GOT3 (cell line): ENCODE results near the gene CLTA.
"Not testable (repeated sequence)": the region's sequence is repeated elsewhere in the genome, so short reads cannot be mapped to it uniquely, and the experiment has no call there.

Experiments
- DNase-seq: peaks from one replicate; lab custom pipeline; 2025; ENCODE audit warnings: mixed read lengths; lab: John Stamatoyannopoulos, UW

CLTA gene

DNA sequence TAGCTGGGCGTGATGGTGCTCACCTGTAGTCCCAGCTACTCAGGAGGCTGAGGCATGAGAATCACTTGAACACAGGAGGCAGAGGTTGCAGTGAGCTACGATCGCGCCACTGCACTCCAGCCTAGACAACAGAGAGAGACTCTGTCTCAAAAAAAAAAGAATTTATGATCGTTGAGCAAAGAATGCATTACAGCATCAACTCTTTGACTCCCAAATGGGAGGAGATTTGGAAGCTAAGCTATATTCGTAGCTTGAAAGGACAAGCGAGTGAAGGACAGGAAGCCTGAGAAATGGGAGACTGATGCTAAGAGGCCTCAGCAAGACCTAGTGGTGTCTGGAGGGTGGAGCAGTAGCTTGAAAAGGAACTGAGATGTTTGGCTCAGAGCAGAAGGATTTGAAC lies 31.8 kb upstream of the CLTA start:
- no peak for DNase-seq

DNA sequence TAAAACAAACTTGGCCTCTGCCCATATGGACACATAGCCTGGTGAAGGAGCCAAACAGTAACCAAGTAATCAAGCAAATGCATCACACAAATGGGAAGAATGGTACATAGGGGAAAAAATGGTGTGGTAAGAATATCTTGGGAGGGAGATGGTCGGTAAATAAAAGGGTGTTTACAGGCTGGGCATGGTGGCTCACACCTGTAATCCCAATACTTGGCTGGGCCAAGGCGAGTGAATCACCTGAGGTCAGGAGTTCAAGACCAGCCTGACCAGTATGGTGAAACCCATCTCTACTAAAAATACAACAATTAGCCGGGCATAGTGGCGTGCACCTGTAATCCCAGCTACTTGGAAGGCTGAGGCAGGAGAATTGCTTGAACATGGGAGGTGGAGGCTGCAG lies 31.2 kb upstream of the CLTA start:
- not testable (repeated sequence) for DNase-seq

DNA sequence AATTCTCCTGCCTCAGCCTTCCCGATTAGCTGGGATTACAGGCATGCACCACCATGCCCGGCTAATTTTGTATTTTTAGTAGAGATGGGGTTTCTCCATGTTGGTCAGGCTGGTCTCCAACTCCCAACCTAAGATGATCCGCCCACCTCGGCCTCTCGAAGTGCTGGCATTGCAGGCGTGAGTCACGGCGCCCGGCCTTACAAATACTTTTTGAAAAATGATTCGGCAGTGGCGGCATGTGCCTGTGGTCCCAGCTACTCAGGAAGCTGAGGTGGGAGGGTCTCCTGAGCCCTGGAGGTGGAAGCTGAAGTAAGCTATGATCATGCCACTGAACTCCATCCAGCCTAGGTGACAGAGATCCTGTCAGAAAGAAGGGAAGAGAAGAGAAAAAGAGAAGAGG lies 30.6 kb upstream of the CLTA start:
- DNase-seq, result not testable (repeated sequence)

DNA sequence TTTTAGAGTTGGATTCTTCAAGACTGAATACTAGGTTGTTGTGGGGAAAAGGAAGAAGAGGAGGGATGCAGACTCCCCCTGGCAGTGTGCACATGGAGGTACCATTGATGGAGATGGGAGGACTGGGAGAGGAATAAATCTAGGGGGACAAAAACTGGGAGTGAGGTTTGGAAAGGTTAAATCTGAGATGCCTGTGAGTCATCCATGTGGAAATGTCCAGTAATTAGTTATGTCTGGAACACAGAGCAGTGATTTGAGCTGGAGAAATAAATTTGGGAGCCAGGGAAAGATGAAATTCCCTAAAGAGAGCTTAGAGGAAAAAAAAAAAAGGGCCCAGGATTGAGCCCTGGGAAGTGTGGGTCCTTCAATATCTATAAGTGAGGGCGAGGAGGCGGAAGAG lies 29.5 kb upstream of the CLTA start:
- no peak for DNase-seq

DNA sequence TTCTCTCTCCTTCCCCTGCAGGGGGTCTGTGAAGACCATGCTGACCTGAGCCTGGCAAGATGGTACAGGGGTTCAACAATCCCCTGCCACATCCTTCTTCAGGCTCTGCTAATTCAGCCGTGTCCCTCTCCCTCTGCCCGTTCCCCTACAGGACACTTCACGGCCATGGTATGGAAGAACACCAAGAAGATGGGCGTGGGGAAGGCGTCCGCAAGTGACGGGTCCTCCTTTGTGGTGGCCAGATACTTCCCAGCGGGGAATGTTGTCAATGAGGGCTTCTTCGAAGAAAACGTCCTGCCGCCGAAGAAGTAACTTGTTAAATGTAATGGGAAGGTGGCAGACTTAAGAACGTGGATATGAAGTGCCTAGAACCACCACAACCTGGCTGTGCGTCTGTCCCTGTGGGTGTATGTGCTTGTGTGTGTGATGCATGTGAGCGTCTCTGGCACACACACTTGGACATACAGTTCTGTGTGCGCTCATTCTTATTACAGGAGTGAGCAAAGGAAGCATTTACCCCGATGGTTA lies 28.4 kb upstream of the CLTA start:
- no peak for DNase-seq

DNA sequence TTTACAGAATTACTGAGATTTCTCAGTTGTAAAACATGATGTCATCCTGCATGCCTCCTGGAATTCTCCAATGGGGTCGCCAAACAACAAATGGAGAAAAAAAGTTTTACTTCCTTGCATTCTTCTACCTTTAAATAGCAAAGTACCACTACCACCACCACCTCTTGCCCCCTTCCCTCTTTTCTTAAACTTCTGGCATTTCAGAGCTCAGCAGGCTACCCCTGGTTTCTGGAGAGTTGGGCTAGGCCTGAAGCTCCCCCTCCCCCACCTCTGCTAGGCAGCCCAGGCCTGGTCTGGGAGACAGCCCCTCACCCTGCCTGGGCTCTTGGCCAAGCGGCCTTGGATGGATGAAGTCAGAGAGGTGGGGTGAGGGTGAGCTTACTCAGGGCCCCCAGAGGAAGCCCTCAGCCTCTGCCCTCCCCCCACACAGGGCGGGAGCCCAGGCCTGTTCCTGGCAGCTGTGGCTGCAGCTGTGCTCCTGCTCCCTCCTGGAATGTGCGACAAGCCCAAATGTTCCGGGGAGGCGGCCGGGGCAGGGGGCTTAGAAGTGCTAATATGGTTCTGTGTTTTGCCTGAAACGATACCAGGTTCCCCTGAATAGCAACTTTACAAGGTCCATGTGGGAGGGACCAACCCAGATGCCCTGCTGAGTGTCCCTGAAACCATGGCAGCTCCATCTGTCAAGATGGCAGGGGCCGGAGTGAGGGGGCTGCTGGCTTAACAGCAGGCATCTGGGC lies 27.5 kb upstream of the CLTA start:
- no peak for DNase-seq

DNA sequence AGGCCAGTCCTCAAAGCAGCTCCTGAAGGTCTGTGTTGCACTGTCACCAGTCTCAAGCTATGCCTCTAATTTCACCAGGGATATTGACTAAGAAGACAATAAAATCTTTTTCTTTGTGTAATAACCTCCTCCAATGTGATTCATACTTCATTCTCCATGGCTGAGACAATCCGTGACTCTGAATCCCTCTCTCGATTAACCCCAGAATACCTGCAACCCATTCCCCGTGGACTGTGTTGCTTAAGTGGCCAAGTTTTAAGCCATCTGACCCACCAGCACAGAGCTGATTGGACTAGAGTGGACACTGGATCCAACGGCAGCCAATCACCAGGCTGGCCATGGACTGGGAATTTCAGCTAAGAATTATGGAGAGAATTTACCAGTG lies 26.9 kb upstream of the CLTA start:
- DNase-seq, result no peak

DNA sequence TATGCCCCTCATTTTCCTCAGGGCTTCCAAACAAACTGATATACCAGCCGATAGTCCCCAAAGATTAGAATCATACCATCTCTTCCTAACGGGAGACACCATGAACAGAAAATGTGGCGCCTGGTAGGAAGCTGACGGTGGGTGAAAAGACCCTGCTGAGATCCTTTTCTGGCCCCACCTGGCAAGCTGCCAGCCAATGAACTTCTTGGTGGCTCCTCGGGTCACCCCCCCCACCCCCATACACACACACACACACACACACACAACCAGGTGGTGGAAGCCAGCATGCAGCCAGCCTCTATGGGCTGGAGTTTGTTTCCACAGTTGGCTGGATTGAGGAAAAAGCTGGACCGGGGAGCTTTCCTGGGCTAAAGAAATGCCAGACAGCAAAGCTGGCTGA lies 26.3 kb upstream of the CLTA start:
- DNase-seq, result no peak

DNA sequence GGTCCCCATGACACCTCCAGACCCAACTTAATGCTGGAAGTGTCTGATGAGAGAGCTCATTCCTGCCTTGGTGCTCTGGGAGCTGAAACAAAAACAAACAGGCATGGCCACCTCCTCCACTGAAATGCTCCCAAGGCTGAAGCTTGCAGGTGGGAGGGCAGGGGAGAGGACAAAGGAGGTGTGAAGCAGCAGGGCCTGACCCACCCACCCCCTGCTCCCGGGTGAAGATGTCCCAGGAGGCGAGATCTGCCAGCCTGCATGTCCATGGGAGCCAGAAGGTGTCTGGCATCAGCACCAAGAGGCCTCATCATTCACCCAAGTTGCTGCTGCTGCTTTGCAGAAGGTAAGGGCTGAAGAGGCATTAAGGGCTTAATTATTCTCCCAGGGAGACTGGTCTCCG lies 25.7 kb upstream of the CLTA start:
- DNase-seq, result no peak

DNA sequence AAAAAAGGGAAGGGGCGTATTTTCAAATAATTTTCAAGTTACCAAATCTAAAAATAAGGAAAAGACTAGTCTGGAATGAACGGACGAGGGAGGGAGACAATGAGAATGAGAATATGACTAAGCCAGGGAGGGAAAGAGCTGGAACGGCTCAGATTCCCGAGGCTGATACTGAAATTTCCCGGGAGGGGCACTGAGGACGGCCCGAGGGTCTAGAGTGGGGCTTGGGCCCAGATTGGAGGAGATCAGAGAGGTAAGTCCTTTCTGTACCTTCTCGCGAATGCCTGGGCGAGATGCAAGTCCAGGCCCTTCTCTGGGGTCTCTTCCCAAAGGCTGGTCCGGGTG lies 24.9 kb upstream of the CLTA start:
- no peak for DNase-seq

DNA sequence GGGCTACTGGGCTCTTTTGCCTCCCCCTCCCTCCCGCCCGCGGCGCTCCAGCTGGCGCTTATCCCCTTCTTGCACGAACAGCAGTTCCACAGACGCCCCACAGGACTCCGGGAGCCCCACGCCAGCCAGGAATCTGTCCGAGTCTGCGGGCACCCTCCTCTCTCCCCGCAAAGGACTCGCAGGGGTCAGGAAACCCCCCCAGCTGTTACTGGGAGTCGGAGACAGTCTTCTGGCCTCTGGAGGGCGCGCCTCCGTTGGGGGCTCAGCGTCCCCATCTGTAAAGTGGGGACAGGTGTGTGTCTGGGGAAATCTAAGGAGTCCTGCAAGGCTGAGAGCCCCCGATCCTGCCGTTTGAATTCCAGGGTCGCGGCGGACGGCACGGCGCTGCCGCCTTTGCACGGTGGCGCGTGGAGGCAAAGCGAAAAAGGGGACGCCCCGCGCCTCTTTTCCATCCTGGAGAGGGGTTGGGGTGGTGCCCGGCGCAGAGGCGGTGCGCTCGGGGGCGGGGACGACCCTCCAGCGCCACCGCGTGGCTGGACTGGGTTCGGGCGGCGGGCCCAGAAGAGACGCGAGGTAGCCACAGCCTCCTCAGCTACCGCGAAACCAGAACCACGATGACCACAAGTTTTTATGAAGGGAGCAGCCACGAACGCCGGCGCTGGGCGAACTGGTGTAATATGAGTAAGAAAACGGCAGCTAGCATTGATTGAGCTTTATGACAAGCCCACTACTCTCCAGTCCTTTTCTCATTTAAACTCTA lies 24.4 kb upstream of the CLTA start:
- DNase-seq, result peak; percentile 45

DNA sequence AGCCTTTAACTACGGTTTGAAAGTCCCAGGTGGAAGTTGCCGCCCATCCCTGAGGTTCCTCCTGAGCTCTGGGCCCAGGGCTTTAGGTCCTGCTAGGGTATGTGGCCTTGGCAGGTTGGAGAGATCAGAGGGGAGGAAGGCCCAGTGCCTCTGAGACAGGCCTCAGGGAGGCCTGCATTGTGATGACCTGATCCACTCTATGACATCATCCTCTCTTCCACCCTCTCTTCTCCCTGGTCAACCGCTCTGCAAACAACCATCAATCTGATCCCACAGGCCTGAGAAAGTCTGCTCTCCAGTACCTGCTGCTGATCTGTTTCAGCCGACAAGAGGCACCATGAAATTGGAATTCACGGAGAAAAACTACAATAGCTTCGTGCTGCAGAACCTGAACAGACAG lies 21.6 kb upstream of the CLTA start, which contains the start of gene CCIN:
Gene CCIN, plus strand, starts transcription at position 223 of the 400 bp plus-strand sequence. Its CDS starts 115 bp downstream, at position 338.
- DNase-seq, result no peak

DNA sequence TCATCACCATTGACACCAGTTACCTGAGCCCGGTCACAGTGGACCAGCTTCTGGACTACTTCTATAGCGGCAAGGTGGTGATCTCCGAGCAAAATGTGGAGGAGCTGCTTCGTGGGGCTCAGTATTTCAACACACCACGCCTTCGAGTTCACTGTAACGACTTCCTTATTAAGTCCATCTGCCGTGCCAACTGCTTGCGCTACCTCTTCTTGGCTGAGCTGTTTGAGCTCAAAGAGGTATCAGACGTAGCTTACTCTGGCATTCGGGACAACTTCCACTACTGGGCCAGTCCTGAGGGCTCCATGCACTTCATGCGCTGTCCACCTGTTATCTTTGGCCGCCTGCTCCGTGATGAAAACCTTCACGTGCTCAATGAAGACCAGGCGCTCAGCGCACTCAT lies 21.0 kb upstream of the CLTA start:
- DNase-seq, result no peak

DNA sequence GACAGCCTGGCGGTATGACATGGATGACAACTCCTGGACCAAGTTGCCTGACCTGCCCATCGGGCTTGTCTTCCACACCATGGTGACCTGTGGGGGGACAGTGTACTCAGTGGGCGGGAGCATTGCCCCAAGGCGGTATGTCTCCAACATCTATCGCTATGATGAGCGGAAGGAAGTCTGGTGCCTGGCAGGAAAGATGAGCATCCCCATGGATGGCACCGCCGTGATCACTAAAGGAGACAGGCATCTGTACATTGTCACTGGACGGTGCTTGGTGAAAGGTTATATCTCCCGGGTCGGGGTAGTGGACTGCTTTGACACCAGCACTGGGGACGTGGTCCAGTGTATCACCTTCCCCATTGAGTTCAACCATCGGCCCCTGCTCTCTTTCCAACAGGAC lies 20.2 kb upstream of the CLTA start:
- no peak for DNase-seq

DNA sequence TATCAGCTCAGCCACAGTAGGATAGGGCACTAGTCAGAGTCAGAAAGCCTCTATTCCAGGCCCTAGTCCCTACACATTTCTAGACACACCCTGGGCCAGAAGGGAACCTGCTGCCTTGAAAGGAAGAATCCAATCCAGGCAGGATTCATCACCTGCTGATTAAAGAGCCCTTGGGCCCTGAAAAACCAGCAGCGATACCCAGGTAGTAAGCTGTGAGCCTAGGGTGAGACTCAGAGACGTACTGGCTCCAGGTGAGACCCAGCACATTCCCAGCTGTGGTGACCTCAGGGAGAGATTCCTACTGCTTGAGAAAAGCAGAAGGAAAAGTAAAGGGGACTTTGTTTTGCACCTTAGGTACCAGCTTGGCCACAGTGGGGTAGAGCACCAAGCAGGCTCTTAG lies 16.9 kb upstream of the CLTA start:
- DNase-seq, result no peak

DNA sequence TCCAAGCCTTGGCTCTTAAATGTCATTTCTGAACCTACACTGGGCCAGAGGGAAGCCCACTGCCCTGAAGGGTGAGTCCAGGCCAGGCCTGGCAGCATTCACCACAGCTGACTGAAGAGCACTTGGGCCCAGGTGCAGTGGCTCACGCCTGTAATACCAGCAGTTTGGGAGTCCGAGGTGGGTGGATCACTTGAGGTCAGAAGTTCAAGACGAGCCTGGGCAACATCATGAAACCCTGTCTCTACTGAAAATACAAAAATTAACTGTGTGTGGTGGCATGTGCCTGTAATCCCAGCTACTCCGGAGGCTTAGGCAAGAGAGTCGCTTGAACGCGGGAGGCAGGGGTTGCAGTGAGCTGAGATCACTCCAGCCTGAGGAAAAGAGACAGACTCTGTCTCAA lies 16.4 kb upstream of the CLTA start:
- DNase-seq, result no peak

DNA sequence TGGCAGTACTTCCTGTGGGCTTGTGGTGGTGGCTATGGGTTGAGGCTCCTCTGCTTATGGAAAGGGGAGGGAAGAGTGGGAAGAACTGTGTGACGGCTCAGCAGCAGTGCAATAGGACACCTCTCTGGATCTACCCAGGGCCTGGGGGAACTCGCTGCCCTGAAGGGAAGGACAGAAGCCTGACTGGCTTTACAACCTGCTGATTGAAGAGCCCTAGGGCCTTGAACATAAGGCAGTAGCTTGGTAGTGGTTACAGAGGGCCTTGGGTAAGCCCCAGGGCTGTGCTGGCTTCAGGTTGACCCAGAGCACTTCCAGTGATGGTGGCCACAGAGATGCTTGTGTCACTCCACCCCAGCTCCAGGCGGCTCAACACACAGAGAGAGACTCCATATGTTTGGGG lies 16.0 kb upstream of the CLTA start:
- DNase-seq, result no peak

DNA sequence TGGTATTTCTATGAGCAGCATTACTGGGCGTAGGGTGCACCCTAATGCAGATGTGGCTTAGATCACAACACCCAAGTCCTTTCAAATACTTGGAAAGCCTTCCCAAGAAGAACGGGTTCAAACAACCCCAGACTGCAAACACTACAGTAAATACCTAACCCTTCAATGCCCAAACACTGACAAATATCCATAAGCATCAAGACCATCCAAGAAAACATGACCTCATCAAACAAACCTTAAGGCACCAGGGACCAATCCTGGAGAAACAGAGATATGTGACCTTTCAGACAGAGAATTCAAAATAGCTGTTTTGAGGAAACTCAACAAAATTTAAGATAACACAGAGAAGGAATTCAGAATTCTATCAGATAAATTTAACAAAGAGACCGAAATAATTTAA lies 15.5 kb upstream of the CLTA start:
- DNase-seq, result not testable (repeated sequence)

DNA sequence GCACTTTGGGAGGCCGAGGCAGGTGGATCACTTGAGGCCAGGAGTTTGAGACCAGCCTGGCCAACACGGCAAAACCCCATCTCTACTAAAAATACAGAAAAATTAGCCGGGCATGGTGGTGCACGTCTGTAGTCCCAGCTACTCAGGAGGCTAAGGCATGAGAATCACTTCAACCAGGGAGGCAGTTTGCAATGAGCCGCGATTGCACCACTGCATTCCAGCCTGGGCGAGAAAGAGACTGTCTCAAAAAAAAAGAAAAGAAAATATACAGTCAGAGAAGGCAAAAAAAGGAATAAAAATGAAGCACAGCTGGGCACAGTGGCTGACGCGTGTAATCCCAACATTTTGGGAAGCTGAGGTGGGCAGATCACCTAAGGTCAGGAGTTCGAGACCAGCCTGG lies 14.2 kb upstream of the CLTA start:
- not testable (repeated sequence) for DNase-seq

DNA sequence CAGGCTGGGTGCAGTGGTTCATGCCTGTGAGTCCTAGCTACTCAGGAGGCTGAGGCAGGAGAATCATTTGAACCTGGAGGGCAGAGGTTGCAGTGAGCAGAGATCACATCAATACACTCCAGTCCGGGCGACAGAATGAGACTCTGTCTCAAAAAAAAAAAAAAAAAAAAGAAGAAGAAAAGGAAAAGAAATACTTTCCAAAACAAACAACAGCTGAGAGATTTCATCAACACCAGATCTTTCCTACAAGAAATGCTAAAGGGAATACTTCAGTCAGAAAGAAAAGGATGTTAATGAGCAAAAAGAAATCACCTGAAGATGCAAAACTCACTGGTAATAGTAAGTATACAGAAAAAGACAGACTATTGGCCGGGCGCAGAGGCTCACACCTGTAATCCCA lies 13.2 kb upstream of the CLTA start:
- DNase-seq, result no peak

DNA sequence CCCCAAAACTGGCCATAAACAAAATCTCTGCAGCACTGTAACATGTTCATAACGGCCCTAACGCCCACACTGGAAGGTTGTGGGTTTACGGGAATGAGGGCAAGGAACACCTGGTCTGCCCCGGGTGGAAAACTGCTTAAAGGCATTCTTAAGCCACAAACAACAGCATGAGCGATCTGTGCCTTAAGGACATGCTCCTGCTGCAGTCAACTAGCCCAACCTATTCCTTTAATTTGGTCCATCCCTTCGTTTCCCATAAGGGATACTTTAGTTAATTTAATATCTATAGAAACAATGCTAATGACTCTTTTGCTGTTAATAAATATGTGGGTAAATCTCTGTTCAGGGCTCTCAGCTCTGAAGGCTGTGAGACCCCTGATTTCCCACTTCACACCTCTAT lies 10.5 kb upstream of the CLTA start:
- DNase-seq, result not testable (repeated sequence)

DNA sequence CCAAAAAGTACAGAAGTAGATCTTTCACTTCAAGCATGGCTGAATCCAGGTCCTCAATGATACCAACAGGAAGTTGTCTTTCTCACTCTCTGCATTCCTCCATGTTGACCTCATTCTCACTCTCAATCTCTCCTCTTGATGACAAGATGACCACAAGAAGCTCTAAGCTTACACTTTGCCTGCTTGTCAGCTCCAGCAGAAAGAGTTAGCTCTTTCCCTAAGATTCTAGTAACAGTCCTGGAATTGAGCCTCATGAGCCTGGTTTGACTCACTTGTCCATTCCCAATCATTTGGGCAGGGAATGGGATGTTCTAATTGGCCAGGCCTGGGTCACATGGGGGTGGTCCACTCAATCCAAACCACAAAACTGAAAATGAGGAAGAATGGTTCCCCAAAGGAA lies 3.3 kb upstream of the CLTA start:
- DNase-seq, result no peak

DNA sequence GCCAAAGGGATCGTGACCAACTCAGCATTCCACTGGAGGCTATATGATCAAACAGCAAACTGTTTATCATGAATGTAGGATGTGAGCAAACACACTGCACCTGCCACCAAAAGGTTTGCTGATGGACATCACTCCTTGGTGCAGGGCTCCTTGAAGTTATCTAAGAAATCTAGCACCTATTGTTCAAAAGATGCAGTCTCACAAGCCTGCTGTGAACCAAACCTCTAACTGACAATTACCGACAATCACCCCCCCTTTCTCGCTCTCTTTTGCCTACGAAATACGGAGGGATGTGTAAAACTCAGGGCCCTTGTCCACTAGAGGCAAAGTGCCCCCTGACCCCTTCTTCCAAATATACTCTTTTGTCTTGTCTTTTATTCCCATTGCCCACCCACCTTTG lies 2.5 kb upstream of the CLTA start:
- no peak for DNase-seq

DNA sequence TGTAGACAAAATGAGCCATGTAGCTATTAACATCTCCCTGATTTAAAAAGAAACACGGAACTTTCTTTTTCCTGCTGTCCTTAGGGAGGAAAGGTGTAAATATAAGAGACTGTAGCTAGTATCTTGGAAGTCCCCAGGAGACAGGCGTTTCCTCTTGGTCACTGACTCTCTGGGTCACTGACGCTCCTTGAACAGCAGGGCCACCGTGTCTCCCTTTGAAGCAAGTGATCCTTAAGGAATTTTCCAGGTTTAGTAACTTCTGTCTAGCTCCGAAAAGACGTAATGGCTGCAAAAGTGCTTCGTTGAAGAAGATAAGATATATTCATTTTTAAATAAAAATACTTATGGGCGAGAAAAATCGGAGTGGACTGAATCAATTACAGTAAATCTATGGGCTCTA lies 745 bp upstream of the CLTA start:
- no peak for DNase-seq
